Activated CD8-positive, alpha-beta memory T cell treated with anti-CD3 and anti-CD28 coated beads, Interleukin-2, amount 10 ng/mL, durations not matched to agents 7 days and 5 days (primary cell): ENCODE measurements around the gene PCDH9. TPM values are rescaled to one million over a fixed set of nuclear protein-coding genes. Genes with fewer than 3 reads are reported as not detected.

Experiments used
- ATAC-seq: fragments of 150-1000 bp; cut with Tn5 transposase; one replicate; pipeline ENCODE4 v1.10.0; 2021; ENCODE audit warnings: moderate library complexity
- CTCF ChIA-PET: fragments of 350-600 bp; sonication (Branson Sonifier 250); formaldehyde crosslinking; loops from one replicate; lab custom pipeline; 2021; ENCODE audit warnings: antibody characterized with exemption; lab: Charles Lee
- DNase-seq: peaks from one replicate; pipeline ENCODE4 v3.0.0-alpha.2; 2020
- H3K27ac Mint-ChIP-seq: one replicate; pipeline ENCODE4 v1.8.0; 2021; ENCODE audit warnings: mild to moderate bottlenecking, mixed read lengths
- H3K27me3 Mint-ChIP-seq: one replicate; pipeline ENCODE4 v1.8.0; 2021; ENCODE audit warnings: mixed read lengths
- H3K36me3 Mint-ChIP-seq: one replicate; pipeline ENCODE4 v1.8.0; 2021; ENCODE audit warnings: mild to moderate bottlenecking, mixed read lengths
- H3K4me1 Mint-ChIP-seq: one replicate; pipeline ENCODE4 v1.8.0; 2021; ENCODE audit warnings: mixed read lengths
- H3K4me3 Mint-ChIP-seq: one replicate; pipeline ENCODE4 v1.8.0; 2021; ENCODE audit warnings: mild to moderate bottlenecking, moderate library complexity, mixed read lengths
- H3K9me3 Mint-ChIP-seq: one replicate; pipeline ENCODE4 v1.8.0; 2022; ENCODE audit warnings: low read depth, mixed read lengths
- total RNA-seq, 2 experiments: library from RNA; stranded (reverse); gene quantifications; one replicate each; pipeline ENCODE4 v1.2.3, GENCODE V29; 2021

The PCDH9 gene
- total RNA-seq, 2 experiments from 2014 or later: 0.14 to 0.15 TPM

GRCh38 chr13:66958611-66959010, 271.5 kb downstream of the PCDH9 start:
- Mint-ChIP-seq H3K27me3 (no peaks in the 10 kb centered on the region), H3K9me3 (peaks cover under 1% of the 10 kb centered on the region), H3K27ac (no peak overlapping the region), H3K4me1 (no peaks in the 10 kb centered on the region), H3K36me3 (no peaks in the 10 kb centered on the region), H3K4me3 (no peak overlapping the region)
- CTCF ChIA-PET: no interaction called here
- no peak for ATAC-seq
- no peak for DNase-seq

- H3K4me1 Mint-ChIP-seq: no peaks in the 10 kb centered on the region
- CTCF ChIA-PET: no interaction called here
- H3K4me3 Mint-ChIP-seq: no peak overlapping the region
- no peak overlapping the region for H3K27ac Mint-ChIP-seq
- H3K9me3 Mint-ChIP-seq: peaks cover 4% of the 10 kb centered on the region
- DNase-seq: no peak
- no peaks in the 10 kb centered on the region for H3K36me3 Mint-ChIP-seq
- no peaks in the 10 kb centered on the region for H3K27me3 Mint-ChIP-seq
- no peak for ATAC-seq
Measured at GRCh38 chr13:66952507-66952906, 277.6 kb downstream of the PCDH9 start.

GRCh38 chr13:66951426-66951825, 278.7 kb downstream of the PCDH9 start:
- DNase-seq (no peak), ATAC-seq (no peak)
- H3K4me1 Mint-ChIP-seq: no peaks in the 10 kb centered on the region
- H3K4me3 Mint-ChIP-seq: no peak overlapping the region
- H3K27ac Mint-ChIP-seq: no peak overlapping the region
- H3K36me3 Mint-ChIP-seq: no peaks in the 10 kb centered on the region
- H3K27me3 Mint-ChIP-seq: no peaks in the 10 kb centered on the region
- CTCF ChIA-PET: no interaction called here
- peaks cover 4% of the 10 kb centered on the region for H3K9me3 Mint-ChIP-seq

- ATAC-seq (no peak), DNase-seq (no peak)
- peaks cover 4% of the 10 kb centered on the region for H3K9me3 Mint-ChIP-seq
- CTCF ChIA-PET: no interaction called here
- no peak overlapping the region for H3K27ac Mint-ChIP-seq
- no peaks in the 10 kb centered on the region for H3K4me1 Mint-ChIP-seq
- no peaks in the 10 kb centered on the region for H3K36me3 Mint-ChIP-seq
- no peak overlapping the region for H3K4me3 Mint-ChIP-seq
- no peaks in the 10 kb centered on the region for H3K27me3 Mint-ChIP-seq
Measured at GRCh38 chr13:66950666-66951065, 279.5 kb downstream of the PCDH9 start.

GRCh38 chr13:66948910-66949309, 281.2 kb downstream of the PCDH9 start:
- Mint-ChIP-seq H3K36me3 (no peaks in the 10 kb centered on the region), H3K4me3 (no peak overlapping the region), H3K4me1 (no peaks in the 10 kb centered on the region), H3K9me3 (peaks cover 4% of the 10 kb centered on the region), H3K27me3 (no peaks in the 10 kb centered on the region), H3K27ac (no peak overlapping the region)
- CTCF ChIA-PET: no interaction called here
- no peak for ATAC-seq
- DNase-seq: no peak

- Mint-ChIP-seq H3K27ac (no peak overlapping the region), H3K4me3 (no peak overlapping the region), H3K27me3 (no peaks in the 10 kb centered on the region), H3K36me3 (no peaks in the 10 kb centered on the region), H3K9me3 (peaks cover 5% of the 10 kb centered on the region), H3K4me1 (no peaks in the 10 kb centered on the region)
- ATAC-seq (no peak), DNase-seq (no peak)
- CTCF ChIA-PET: no interaction called here
Measured at GRCh38 chr13:66943530-66943929, 286.6 kb downstream of the PCDH9 start.

- H3K27ac Mint-ChIP-seq: no peak overlapping the region
- H3K36me3 Mint-ChIP-seq: no peaks in the 10 kb centered on the region
- H3K9me3 Mint-ChIP-seq: peaks cover 5% of the 10 kb centered on the region
- DNase-seq: no peak
- ATAC-seq: no peak
- no peak overlapping the region for H3K4me3 Mint-ChIP-seq
- H3K27me3 Mint-ChIP-seq: no peaks in the 10 kb centered on the region
- CTCF ChIA-PET: no interaction called here
- no peaks in the 10 kb centered on the region for H3K4me1 Mint-ChIP-seq
Measured at GRCh38 chr13:66940113-66940512, 290.0 kb downstream of the PCDH9 start.

GRCh38 chr13:66937423-66937822, 292.7 kb downstream of the PCDH9 start:
- Mint-ChIP-seq H3K4me3 (no peak overlapping the region), H3K36me3 (no peaks in the 10 kb centered on the region)

GRCh38 chr13:66933994-66934393, 296.1 kb downstream of the PCDH9 start:
- H3K9me3 Mint-ChIP-seq: no peaks in the 10 kb centered on the region
- H3K27me3 Mint-ChIP-seq: no peaks in the 10 kb centered on the region
- CTCF ChIA-PET: no interaction called here
- DNase-seq (no peak), ATAC-seq (no peak)
- no peaks in the 10 kb centered on the region for H3K4me1 Mint-ChIP-seq
- H3K4me3 Mint-ChIP-seq: no peak overlapping the region
- H3K27ac Mint-ChIP-seq: no peak overlapping the region
- H3K36me3 Mint-ChIP-seq: no peaks in the 10 kb centered on the region

More at GRCh38 chr13:66937423-66937822, 292.7 kb downstream of the PCDH9 start:
- H3K27me3 Mint-ChIP-seq: no peaks in the 10 kb centered on the region
- DNase-seq (no peak), ATAC-seq (no peak)
- H3K27ac Mint-ChIP-seq: no peak overlapping the region
- CTCF ChIA-PET: no interaction called here
- peaks cover 2% of the 10 kb centered on the region for H3K9me3 Mint-ChIP-seq
- H3K4me1 Mint-ChIP-seq: no peaks in the 10 kb centered on the region

GRCh38 chr13:66933527-66933926, 296.6 kb downstream of the PCDH9 start:
- Mint-ChIP-seq H3K9me3 (no peaks in the 10 kb centered on the region), H3K27me3 (no peaks in the 10 kb centered on the region), H3K27ac (no peak overlapping the region), H3K4me1 (no peaks in the 10 kb centered on the region), H3K36me3 (no peaks in the 10 kb centered on the region), H3K4me3 (no peak overlapping the region)
- CTCF ChIA-PET: no interaction called here
- ATAC-seq: no peak
- no peak for DNase-seq

- DNase-seq: no peak
- no peaks in the 10 kb centered on the region for H3K36me3 Mint-ChIP-seq
- H3K9me3 Mint-ChIP-seq: no peaks in the 10 kb centered on the region
- no peak overlapping the region for H3K4me3 Mint-ChIP-seq
- H3K4me1 Mint-ChIP-seq: no peaks in the 10 kb centered on the region
- ATAC-seq: no peak
- no peaks in the 10 kb centered on the region for H3K27me3 Mint-ChIP-seq
- H3K27ac Mint-ChIP-seq: no peak overlapping the region
- CTCF ChIA-PET: no interaction called here
Measured at GRCh38 chr13:66927562-66927961, 302.6 kb downstream of the PCDH9 start.

GRCh38 chr13:66926851-66927524, 303.1 kb downstream of the PCDH9 start:
- ATAC-seq (no peak), DNase-seq (no peak)
- Mint-ChIP-seq H3K4me1 (no peaks in the 10 kb centered on the region), H3K4me3 (no peak overlapping the region), H3K27ac (no peak overlapping the region), H3K9me3 (no peaks in the 10 kb centered on the region), H3K36me3 (no peaks in the 10 kb centered on the region), H3K27me3 (no peaks in the 10 kb centered on the region)
- CTCF ChIA-PET: no interaction called here

- Mint-ChIP-seq H3K4me3 (no peak overlapping the region), H3K9me3 (no peaks in the 10 kb centered on the region), H3K27ac (no peak overlapping the region), H3K4me1 (no peaks in the 10 kb centered on the region), H3K36me3 (no peaks in the 10 kb centered on the region), H3K27me3 (no peaks in the 10 kb centered on the region)
- ATAC-seq (no peak), DNase-seq (no peak)
- CTCF ChIA-PET: no interaction called here
Measured at GRCh38 chr13:66926200-66926850, 303.8 kb downstream of the PCDH9 start.

- no peaks in the 10 kb centered on the region for H3K36me3 Mint-ChIP-seq
- H3K4me3 Mint-ChIP-seq: no peak overlapping the region
- H3K27ac Mint-ChIP-seq: no peak overlapping the region
- ATAC-seq (no peak), DNase-seq (no peak)
- peaks cover 4% of the 10 kb centered on the region for H3K9me3 Mint-ChIP-seq
- CTCF ChIA-PET: no interaction called here
- H3K4me1 Mint-ChIP-seq: no peaks in the 10 kb centered on the region
- no peaks in the 10 kb centered on the region for H3K27me3 Mint-ChIP-seq
Measured at GRCh38 chr13:66922444-66922843, 307.7 kb downstream of the PCDH9 start.
